ENCODE results near the gene NEO1.

NEO1 gene

DNA sequence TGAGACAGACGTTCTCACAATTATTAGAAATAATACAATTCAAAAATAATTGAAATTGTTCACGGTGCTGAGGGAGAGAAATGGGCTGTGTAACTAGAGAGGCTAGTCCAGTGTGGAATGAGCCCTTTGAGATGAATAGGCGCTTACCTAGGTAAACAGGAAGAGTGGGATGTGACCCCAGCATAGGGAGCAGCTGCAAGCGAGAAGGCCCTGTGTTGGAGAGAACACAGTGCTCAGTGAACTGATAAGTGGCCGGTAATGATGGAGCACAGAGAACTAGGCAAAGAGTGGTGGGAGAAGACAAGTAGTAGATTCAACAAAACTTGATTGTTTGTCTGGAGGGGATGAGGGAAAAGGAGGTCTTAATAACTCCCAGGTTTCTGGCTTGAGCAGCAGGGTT is 212.6 kb downstream of the NEO1 start:
- H2AFZ ChIP-seq (ENCODE audit: insufficient read depth, low read length, poor library complexity) = no peak overlapping the region
- H2BK5ac ChIP-seq (ENCODE audit: low read depth, low read length, poor library complexity) = no peak overlapping the region
- WGBS (ENCODE audit: extremely low coverage, insufficient coverage, insufficient read length) = no CpG with 5 or more reads among the region's 5 CpGs
- no peak overlapping the region for H2BK120ac ChIP-seq (ENCODE audit: insufficient read depth, low read length, poor library complexity)
- no peak overlapping the region for H3K4me3 ChIP-seq (ENCODE audit: low read depth, low read length)
- no peak overlapping the region for H3K18ac ChIP-seq (ENCODE audit: low read length)
- H3K36me3 ChIP-seq (ENCODE audit: control insufficient read depth in 1 of 2, insufficient read depth in 2 of 2, low read length in 2 of 2) = peaks cover 0 to 1% of the 10 kb centered on the region in 2 experiments
- H4K8ac ChIP-seq (ENCODE audit: low read depth, low read length) = no peak overlapping the region
- H3K79me1 ChIP-seq (ENCODE audit: low read length) = no peaks in the 10 kb centered on the region
- no peaks in the 10 kb centered on the region for H3K27me3 ChIP-seq (ENCODE audit: insufficient read depth, low read length)
- no peak overlapping the region for H3K27ac ChIP-seq (ENCODE audit: low read depth, low read length)
- H3K4me1 ChIP-seq (ENCODE audit: control insufficient read depth in 1 of 2, insufficient read depth in 2 of 2, low read length in 2 of 2) = no peaks in the 10 kb centered on the region
- no peak overlapping the region for H2AK5ac ChIP-seq (ENCODE audit: low read length)
- no peaks in the 10 kb centered on the region for H3K9me3 ChIP-seq (ENCODE audit: insufficient read depth, low read depth, low read length)
- no peak overlapping the region for H2BK12ac ChIP-seq (ENCODE audit: low read length)
- no peak overlapping the region for H3K4ac ChIP-seq (ENCODE audit: low read depth, low read length)
- H3K4me2 ChIP-seq (ENCODE audit: low read length) = no peak overlapping the region
- no peak overlapping the region for H4K12ac ChIP-seq (ENCODE audit: low read depth, low read length)
- H3K79me2 ChIP-seq (ENCODE audit: control insufficient read depth, insufficient read depth, low read length, poor library complexity) = no peaks in the 10 kb centered on the region
- no peak overlapping the region for H3K23ac ChIP-seq (ENCODE audit: low read length)
- H4K91ac ChIP-seq (ENCODE audit: low read depth, low read length) = no peak overlapping the region
- H3K14ac ChIP-seq (ENCODE audit: low read length) = no peak overlapping the region
- H3K9ac ChIP-seq (ENCODE audit: low read length) = no peak overlapping the region
- no peak for DNase-seq

DNA sequence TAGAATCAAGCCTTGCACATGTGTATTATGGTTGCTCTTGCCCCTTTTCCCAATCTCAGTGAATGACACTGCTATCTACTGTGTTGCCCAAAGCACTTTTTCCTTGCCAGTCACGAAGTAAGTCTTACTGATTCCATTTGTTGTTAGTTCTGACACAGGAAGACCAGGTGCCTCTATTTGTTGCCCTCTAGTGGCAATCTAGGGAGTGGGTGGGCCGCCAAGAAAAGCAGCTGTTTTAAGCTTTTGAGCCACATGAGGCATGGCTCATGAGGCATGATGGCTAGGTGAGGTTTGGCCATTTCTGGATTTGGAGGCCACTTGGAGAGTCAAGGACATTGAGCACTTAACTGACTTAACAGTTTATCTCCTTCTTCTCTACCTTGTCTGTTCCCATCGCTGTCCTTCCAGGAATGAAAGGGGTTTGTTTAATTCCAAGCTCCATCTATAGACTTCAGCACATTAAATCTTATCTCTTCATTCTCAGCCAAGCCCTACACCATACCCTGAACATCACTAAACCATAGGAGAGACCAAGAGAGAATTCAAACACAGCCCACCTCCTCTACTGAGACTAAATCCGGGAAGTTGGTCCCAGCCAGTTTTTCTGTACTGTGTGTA is 213.4 kb downstream of the NEO1 start:
- no peak overlapping the region for H2AFZ ChIP-seq (ENCODE audit: insufficient read depth, low read length, poor library complexity)
- no peaks in the 10 kb centered on the region for H3K27me3 ChIP-seq (ENCODE audit: insufficient read depth, low read length)
- H3K4me1 ChIP-seq (ENCODE audit: control insufficient read depth in 1 of 2, insufficient read depth in 2 of 2, low read length in 2 of 2) = no peaks in the 10 kb centered on the region
- no peaks in the 10 kb centered on the region for H3K79me2 ChIP-seq (ENCODE audit: control insufficient read depth, insufficient read depth, low read length, poor library complexity)
- H3K4me3 ChIP-seq (ENCODE audit: low read depth, low read length) = no peak overlapping the region
- H3K4me2 ChIP-seq (ENCODE audit: low read length) = no peak overlapping the region
- no peaks in the 10 kb centered on the region for H3K79me1 ChIP-seq (ENCODE audit: low read length)
- H4K12ac ChIP-seq (ENCODE audit: low read depth, low read length) = no peak overlapping the region
- no peak overlapping the region for H2BK5ac ChIP-seq (ENCODE audit: low read depth, low read length, poor library complexity)
- H2BK12ac ChIP-seq (ENCODE audit: low read length) = no peak overlapping the region
- no peak overlapping the region for H3K14ac ChIP-seq (ENCODE audit: low read length)
- H3K23ac ChIP-seq (ENCODE audit: low read length) = no peak overlapping the region
- no peak overlapping the region for H2AK5ac ChIP-seq (ENCODE audit: low read length)
- no peaks in the 10 kb centered on the region for H3K9me3 ChIP-seq (ENCODE audit: insufficient read depth, low read depth, low read length)
- peaks cover 0 to 3% of the 10 kb centered on the region in 2 experiments for H3K36me3 ChIP-seq (ENCODE audit: control insufficient read depth in 1 of 2, insufficient read depth in 2 of 2, low read length in 2 of 2)
- peak; percentile 62 to 75 for DNase-seq
- no peak overlapping the region for H2BK120ac ChIP-seq (ENCODE audit: insufficient read depth, low read length, poor library complexity)
- no peak overlapping the region for H4K91ac ChIP-seq (ENCODE audit: low read depth, low read length)
- H3K4ac ChIP-seq (ENCODE audit: low read depth, low read length) = no peak overlapping the region
- no peak overlapping the region for H3K27ac ChIP-seq (ENCODE audit: low read depth, low read length)
- no peak overlapping the region for H4K8ac ChIP-seq (ENCODE audit: low read depth, low read length)
- H3K9ac ChIP-seq (ENCODE audit: low read length) = no peak overlapping the region
- no CpG with 5 or more reads among the region's 4 CpGs for WGBS (ENCODE audit: extremely low coverage, insufficient coverage, insufficient read length)
- no peak overlapping the region for H3K18ac ChIP-seq (ENCODE audit: low read length)

DNA sequence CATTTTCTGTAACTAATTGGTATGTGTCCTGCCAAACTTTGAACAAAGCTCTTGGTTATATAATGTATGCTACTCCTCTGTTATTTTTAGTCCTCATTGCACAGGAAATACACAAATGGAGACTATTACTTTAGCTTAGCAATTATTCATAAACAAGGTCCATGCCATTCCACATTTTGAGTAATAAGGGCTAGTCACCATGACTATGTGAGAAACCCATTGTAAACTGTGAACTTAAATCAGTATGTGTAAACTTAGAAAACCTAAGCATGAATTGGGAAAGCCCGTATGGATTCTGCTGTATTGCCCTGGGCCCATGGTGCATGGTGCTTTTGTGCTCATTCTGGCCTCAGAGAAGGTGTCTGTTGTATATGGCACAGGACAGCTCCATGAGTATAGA is 216.2 kb downstream of the NEO1 start:
- no peak overlapping the region for H3K4ac ChIP-seq (ENCODE audit: low read depth, low read length)
- H3K4me2 ChIP-seq (ENCODE audit: low read length) = no peak overlapping the region
- no peak overlapping the region for H3K4me3 ChIP-seq (ENCODE audit: low read depth, low read length)
- no peaks in the 10 kb centered on the region for H3K27me3 ChIP-seq (ENCODE audit: insufficient read depth, low read length)
- no peaks in the 10 kb centered on the region for H3K79me1 ChIP-seq (ENCODE audit: low read length)
- H3K9me3 ChIP-seq (ENCODE audit: insufficient read depth, low read depth, low read length) = no peaks in the 10 kb centered on the region
- WGBS (ENCODE audit: extremely low coverage, insufficient coverage, insufficient read length) = no CpG with 5 or more reads among the region's 1 CpG
- H4K12ac ChIP-seq (ENCODE audit: low read depth, low read length) = no peak overlapping the region
- no peak overlapping the region for H2BK120ac ChIP-seq (ENCODE audit: insufficient read depth, low read length, poor library complexity)
- H3K36me3 ChIP-seq (ENCODE audit: control insufficient read depth in 1 of 2, insufficient read depth in 2 of 2, low read length in 2 of 2) = peaks cover 0 to 3% of the 10 kb centered on the region in 2 experiments
- no peak overlapping the region for H3K14ac ChIP-seq (ENCODE audit: low read length)
- H4K8ac ChIP-seq (ENCODE audit: low read depth, low read length) = no peak overlapping the region
- no peak for DNase-seq
- no peaks in the 10 kb centered on the region for H3K4me1 ChIP-seq (ENCODE audit: control insufficient read depth in 1 of 2, insufficient read depth in 2 of 2, low read length in 2 of 2)
- H3K27ac ChIP-seq (ENCODE audit: low read depth, low read length) = no peak overlapping the region
- H2BK5ac ChIP-seq (ENCODE audit: low read depth, low read length, poor library complexity) = no peak overlapping the region
- H2BK12ac ChIP-seq (ENCODE audit: low read length) = no peak overlapping the region
- no peak overlapping the region for H3K18ac ChIP-seq (ENCODE audit: low read length)
- no peak overlapping the region for H3K23ac ChIP-seq (ENCODE audit: low read length)
- H3K79me2 ChIP-seq (ENCODE audit: control insufficient read depth, insufficient read depth, low read length, poor library complexity) = no peaks in the 10 kb centered on the region
- H3K9ac ChIP-seq (ENCODE audit: low read length) = no peak overlapping the region
- no peak overlapping the region for H4K91ac ChIP-seq (ENCODE audit: low read depth, low read length)
- H2AFZ ChIP-seq (ENCODE audit: insufficient read depth, low read length, poor library complexity) = no peak overlapping the region
- no peak overlapping the region for H2AK5ac ChIP-seq (ENCODE audit: low read length)

DNA sequence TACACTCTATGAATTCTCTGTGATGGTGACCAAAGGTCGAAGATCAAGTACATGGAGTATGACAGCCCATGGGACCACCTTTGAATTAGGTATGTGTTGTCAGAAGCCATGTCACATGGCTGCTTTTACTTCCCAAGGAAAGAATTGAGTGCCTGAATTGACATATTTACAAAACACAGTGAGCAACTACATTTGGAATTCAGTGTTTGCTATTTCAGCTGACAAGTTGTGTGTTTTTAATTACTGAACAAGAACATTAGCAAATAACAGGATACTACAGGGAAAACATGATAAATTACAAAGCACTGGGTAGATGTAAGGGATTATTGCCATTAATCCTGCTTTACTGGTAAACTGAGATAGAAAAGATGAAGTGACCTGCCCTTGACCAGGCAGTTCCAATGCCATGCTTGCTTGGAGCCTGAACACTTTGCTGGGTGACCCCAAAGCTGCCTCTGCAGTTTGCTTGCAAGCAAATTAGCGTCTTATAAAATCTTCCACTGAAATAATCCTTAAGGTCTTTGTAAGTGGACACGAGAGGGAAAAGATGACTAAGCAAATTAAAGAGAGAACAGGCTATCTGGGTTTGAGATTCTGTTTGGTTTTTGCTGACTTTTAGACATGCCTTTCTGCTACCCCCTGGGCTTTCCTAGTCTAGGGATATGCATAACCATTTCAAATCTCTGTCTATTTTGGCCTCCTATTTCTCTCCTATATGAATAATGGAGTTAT is 218.3 kb downstream of the NEO1 start:
- Histone ChIP-seq H2AFZ (ENCODE audit: insufficient read depth, low read length, poor library complexity) (no peak overlapping the region), H3K4me1 (ENCODE audit: control insufficient read depth in 1 of 2, insufficient read depth in 2 of 2, low read length in 2 of 2) (no peaks in the 10 kb centered on the region), H4K12ac (ENCODE audit: low read depth, low read length) (no peak overlapping the region), H3K79me1 (ENCODE audit: low read length) (no peaks in the 10 kb centered on the region), H3K9ac (ENCODE audit: low read length) (no peak overlapping the region), H3K18ac (ENCODE audit: low read length) (no peak overlapping the region), H3K14ac (ENCODE audit: low read length) (no peak overlapping the region), H3K4me2 (ENCODE audit: low read length) (no peak overlapping the region), H3K27ac (ENCODE audit: low read depth, low read length) (no peak overlapping the region), H3K36me3 (ENCODE audit: control insufficient read depth in 1 of 2, insufficient read depth in 2 of 2, low read length in 2 of 2) (peaks cover 0 to 3% of the 10 kb centered on the region in 2 experiments), H3K9me3 (ENCODE audit: insufficient read depth, low read depth, low read length) (no peaks in the 10 kb centered on the region), H3K4ac (ENCODE audit: low read depth, low read length) (no peak overlapping the region), H4K8ac (ENCODE audit: low read depth, low read length) (no peak overlapping the region), H3K79me2 (ENCODE audit: control insufficient read depth, insufficient read depth, low read length, poor library complexity) (no peaks in the 10 kb centered on the region), H2BK12ac (ENCODE audit: low read length) (no peak overlapping the region), H4K91ac (ENCODE audit: low read depth, low read length) (no peak overlapping the region), H3K23ac (ENCODE audit: low read length) (no peak overlapping the region), H2BK120ac (ENCODE audit: insufficient read depth, low read length, poor library complexity) (no peak overlapping the region), H2BK5ac (ENCODE audit: low read depth, low read length, poor library complexity) (no peak overlapping the region), H2AK5ac (ENCODE audit: low read length) (no peak overlapping the region), H3K27me3 (ENCODE audit: insufficient read depth, low read length) (no peaks in the 10 kb centered on the region), H3K4me3 (ENCODE audit: low read depth, low read length) (no peak overlapping the region)
- no peak for DNase-seq
- no CpG with 5 or more reads among the region's 3 CpGs for WGBS (ENCODE audit: extremely low coverage, insufficient coverage, insufficient read length)
